ENCODE measurements around the gene AGO4. TPM values are rescaled to one million over a fixed set of nuclear protein-coding genes. Genes with fewer than 3 reads are reported as not detected.

Gene AGO4
- total RNA-seq, 4 donors from 2014 or later: 25.0 to 45.5 (median 31.1) TPM

GRCh38 chr1:35845766-35846165, 38.0 kb downstream of the AGO4 start:
- Histone ChIP-seq H3K27ac (peak overlapping the region in 3 of 4 donors; percentile 41 to 58 (median 44)), H3K27me3 (no peaks in the 10 kb centered on the region), H3K9me3 (no peaks in the 10 kb centered on the region), H3K4me3 (no peak overlapping the region), H3K36me3 (peaks cover 0 to 50% of the 10 kb centered on the region in 2 donors), H3K4me1 (peaks cover 5 to 55% (median 10%) of the 10 kb centered on the region in 3 donors)
- no peak for ATAC-seq
- TF ChIP-seq POLR2A (IDR thresholded peaks at IDR 0.05): no peak
- TF ChIP-seq POLR2AphosphoS5 (IDR thresholded peaks at IDR 0.05): no peak
- no peak for TF ChIP-seq CTCF (IDR thresholded peaks at IDR 0.05)
- TF ChIP-seq EP300 (IDR thresholded peaks at IDR 0.05): no peak
- 22% methylated on average over 1 of the region's 1 CpG; no CpG with 5 or more reads in 1 of the 2 donors for whole genome bisulfite sequencing, 2 donors (ENCODE audit: low coverage in 1 of 2)

- Histone ChIP-seq H3K36me3 (peaks cover 0 to 41% of the 10 kb centered on the region in 2 donors), H3K27ac (peak overlapping the region; percentile 18 to 82 (median 44)), H3K9me3 (no peaks in the 10 kb centered on the region), H3K4me3 (no peak overlapping the region), H3K27me3 (no peaks in the 10 kb centered on the region), H3K4me1 (peaks cover 14 to 75% (median 19%) of the 10 kb centered on the region in 3 donors)
- TF ChIP-seq POLR2A (IDR thresholded peaks at IDR 0.05): no peak
- no peak for TF ChIP-seq EP300 (IDR thresholded peaks at IDR 0.05)
- no peak for TF ChIP-seq POLR2AphosphoS5 (IDR thresholded peaks at IDR 0.05)
- TF ChIP-seq CTCF (IDR thresholded peaks at IDR 0.05): no peak
- WGBS, 2 donors (ENCODE audit: low coverage in 1 of 2): 43 to 67% methylated on average over 1 of the region's 1 CpG
- ATAC-seq: no peak
These were observed 40.2 kb downstream of the AGO4 start for GRCh38 chr1:35847935-35848565.

GRCh38 chr1:35850051-35850450, 42.2 kb downstream of the AGO4 start:
- Histone ChIP-seq H3K4me1 (peaks cover 14 to 69% (median 19%) of the 10 kb centered on the region in 3 donors), H3K27me3 (no peaks in the 10 kb centered on the region), H3K4me3 (no peak overlapping the region), H3K9me3 (no peaks in the 10 kb centered on the region), H3K27ac (peak overlapping the region; percentile 27 to 83 (median 82)), H3K36me3 (peaks cover 0 to 47% of the 10 kb centered on the region in 2 donors)
- TF ChIP-seq CTCF (IDR thresholded peaks at IDR 0.05) (no peak), EP300 (IDR thresholded peaks at IDR 0.05) (no peak), POLR2A (IDR thresholded peaks at IDR 0.05) (no peak)
- WGBS, 2 donors (ENCODE audit: low coverage in 1 of 2): 79 to 91% methylated on average over 2 of the region's 2 CpGs
- no peak for ATAC-seq

- Histone ChIP-seq H3K27me3 (no peaks in the 10 kb centered on the region), H3K9me3 (no peaks in the 10 kb centered on the region), H3K4me3 (no peak overlapping the region), H3K36me3 (peaks cover 0 to 51% of the 10 kb centered on the region in 2 donors), H3K27ac (peak overlapping the region; percentile 79 to 83 (median 82)), H3K4me1 (peaks cover 14 to 63% (median 19%) of the 10 kb centered on the region in 3 donors)
- TF ChIP-seq POLR2A (IDR thresholded peaks at IDR 0.05) (no peak), CTCF (IDR thresholded peaks at IDR 0.05) (no peak), EP300 (IDR thresholded peaks at IDR 0.05) (no peak), POLR2AphosphoS5 (IDR thresholded peaks at IDR 0.05) (no peak)
- WGBS, 2 donors (ENCODE audit: low coverage in 1 of 2): 37% methylated on average over 4 of the region's 5 CpGs
- ATAC-seq: no peak
These were observed 42.9 kb downstream of the AGO4 start for GRCh38 chr1:35850716-35851115.

Measured in gastroesophageal sphincter (tissue), 4 donors.